ENCODE measurements around the gene FZD10.

The FZD10 gene

DNA sequence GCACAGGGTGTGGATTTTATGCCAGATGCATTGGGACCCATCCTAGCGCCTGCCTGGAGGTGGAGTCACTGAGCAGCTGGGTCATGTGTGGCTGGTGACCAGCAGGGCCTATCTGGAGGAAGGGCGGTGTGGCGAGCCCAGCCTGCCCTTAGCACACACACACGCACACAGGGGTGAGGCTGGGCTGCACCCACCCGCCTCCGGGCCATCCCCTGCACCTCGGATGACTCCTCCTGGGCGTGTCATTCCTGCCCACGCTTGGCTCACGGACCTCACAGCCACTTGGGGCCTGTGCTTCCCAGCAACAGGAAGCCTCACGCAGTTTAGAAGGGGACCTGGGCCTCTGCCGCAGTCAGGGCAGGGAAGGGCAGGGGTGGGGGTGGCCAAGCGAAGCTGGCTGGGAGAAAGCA, 36.2 kb upstream of the FZD10 start:
- H3K4me3 ChIP-seq (ENCODE audit: low read depth, low read length): no peak overlapping the region
- no peak for TF ChIP-seq CTCF (IDR thresholded peaks at IDR 0.05; ENCODE audit: low read depth, low read length)

GRCh38 chr12:130127532-130127911, 34.7 kb upstream of the FZD10 start:
- H3K4me3 ChIP-seq (ENCODE audit: low read depth, low read length): no peak overlapping the region
- TF ChIP-seq CTCF (IDR thresholded peaks at IDR 0.05; ENCODE audit: low read depth, low read length): no peak

- no peak for TF ChIP-seq CTCF (IDR thresholded peaks at IDR 0.05; ENCODE audit: low read depth, low read length)
- no peak overlapping the region for H3K4me3 ChIP-seq (ENCODE audit: low read depth, low read length)
Observed at GRCh38 chr12:130127912-130128789, 34.1 kb upstream of the FZD10 start.

DNA sequence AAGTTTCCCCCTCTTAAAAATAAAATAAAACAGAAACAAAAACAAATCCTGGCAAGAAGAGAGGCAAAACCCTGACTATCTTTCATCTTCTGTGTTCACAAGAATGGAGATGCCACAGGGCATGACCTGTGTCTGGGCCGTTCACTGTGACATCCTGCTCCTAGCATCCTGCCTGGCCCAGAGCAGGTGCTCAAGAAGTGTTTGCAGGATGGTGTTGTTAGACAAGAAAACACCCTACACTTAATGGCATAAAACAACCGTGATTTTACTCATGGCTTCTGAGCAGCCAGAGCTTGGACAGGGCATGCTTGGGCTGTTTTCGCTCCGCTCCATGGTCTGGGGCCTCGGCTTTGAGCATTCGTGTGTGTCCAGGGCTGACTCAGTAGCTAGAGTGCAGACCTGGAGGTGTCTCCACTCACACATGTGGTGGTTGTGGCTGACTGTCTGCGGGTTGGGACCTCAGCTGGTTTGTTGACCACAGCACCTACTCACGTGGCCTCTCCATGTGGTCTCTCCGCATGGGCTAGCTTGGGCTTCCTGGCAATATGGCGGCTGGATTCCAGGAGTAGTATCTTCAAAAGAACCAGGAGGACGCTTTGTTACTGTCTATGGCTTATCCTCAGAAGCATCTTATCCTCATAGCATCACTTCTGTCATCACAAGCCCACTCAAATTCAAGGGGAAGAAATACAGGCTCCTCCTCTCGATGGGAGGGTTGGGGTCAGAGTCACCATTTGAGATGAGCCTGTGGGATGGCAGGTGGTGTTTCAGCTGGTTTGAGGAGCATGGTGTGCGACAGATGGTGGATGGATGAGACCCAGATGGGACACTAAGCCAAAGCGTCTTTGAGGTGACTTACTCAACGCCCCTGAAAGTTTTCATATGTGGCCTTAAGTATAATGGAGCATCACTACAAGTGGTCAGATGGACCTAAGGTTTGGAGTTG, 33.2 kb upstream of the FZD10 start:
- no peak overlapping the region for H3K4me3 ChIP-seq (ENCODE audit: low read depth, low read length)
- TF ChIP-seq CTCF (IDR thresholded peaks at IDR 0.05; ENCODE audit: low read depth, low read length): no peak

GRCh38 chr12:130130346-130130745, 31.9 kb upstream of the FZD10 start:
- H3K4me3 ChIP-seq (ENCODE audit: low read depth, low read length): no peak overlapping the region
- TF ChIP-seq CTCF (IDR thresholded peaks at IDR 0.05; ENCODE audit: low read depth, low read length): no peak

- H3K4me3 ChIP-seq (ENCODE audit: low read depth, low read length): no peak overlapping the region
- TF ChIP-seq CTCF (IDR thresholded peaks at IDR 0.05; ENCODE audit: low read depth, low read length): no peak
Observed at GRCh38 chr12:130131025-130131424, 31.2 kb upstream of the FZD10 start.

- H3K4me3 ChIP-seq (ENCODE audit: low read depth, low read length): no peak overlapping the region
- TF ChIP-seq CTCF (IDR thresholded peaks at IDR 0.05; ENCODE audit: low read depth, low read length): no peak
Observed at GRCh38 chr12:130131801-130132200, 30.5 kb upstream of the FZD10 start.
